Colon (tissue), 2 donors: Measurements from ENCODE around the gene MEIS2.

Experiments used
- FAIRE-seq: peaks from 2 replicates; lab custom pipeline; 2012; peaks lifted over from hg19 to GRCh38; lab: Jason Lieb, UNC
- donor health status: control.
- donor health status: control.

MEIS2 gene

GRCh38 chr15:37112971-37113670, 12.8 kb upstream of the MEIS2 start:
- FAIRE-seq, result no peak

- FAIRE-seq, result no peak
These were observed 11.8 kb upstream of the MEIS2 start for GRCh38 chr15:37112171-37112570.

- FAIRE-seq, result no peak
These were observed 11.0 kb upstream of the MEIS2 start for GRCh38 chr15:37111427-37111717.

- no peak for FAIRE-seq
These were observed 9.7 kb upstream of the MEIS2 start for GRCh38 chr15:37109872-37110572.

GRCh38 chr15:37109168-37109871, 9.0 kb upstream of the MEIS2 start:
- FAIRE-seq, result no peak

GRCh38 chr15:37108381-37109167, 8.2 kb upstream of the MEIS2 start:
- FAIRE-seq, result no peak

GRCh38 chr15:37107744-37108380, 7.5 kb upstream of the MEIS2 start:
- no peak for FAIRE-seq

GRCh38 chr15:37107071-37107743, 6.9 kb upstream of the MEIS2 start:
- FAIRE-seq, result no peak

GRCh38 chr15:37106490-37107001, 6.2 kb upstream of the MEIS2 start:
- FAIRE-seq, result no peak

GRCh38 chr15:37105889-37106288, 5.5 kb upstream of the MEIS2 start:
- no peak for FAIRE-seq

- FAIRE-seq, result no peak
These were observed 4.7 kb upstream of the MEIS2 start for GRCh38 chr15:37105029-37105428.

- no peak for FAIRE-seq
These were observed 4.2 kb upstream of the MEIS2 start for GRCh38 chr15:37104424-37104981.

- no peak for FAIRE-seq
These were observed 3.4 kb upstream of the MEIS2 start for GRCh38 chr15:37103475-37104423.

GRCh38 chr15:37103163-37103435, 2.8 kb upstream of the MEIS2 start:
- FAIRE-seq, result no peak

- no peak for FAIRE-seq
These were observed 2.2 kb upstream of the MEIS2 start for GRCh38 chr15:37102305-37103162.

- no peak for FAIRE-seq
These were observed 1.6 kb upstream of the MEIS2 start for GRCh38 chr15:37101980-37102304.

- no peak for FAIRE-seq
These were observed 542 bp upstream of the MEIS2 start for GRCh38 chr15:37100966-37101215.

- FAIRE-seq, result no peak
These were observed 835 bp downstream of the MEIS2 start for GRCh38 chr15:37099319-37100108.
